Neuronal stem cell (in vitro differentiated cells): Measurements from ENCODE around the gene NPAS3.

Experiments
- DNase-seq: peaks from one replicate; pipeline ENCODE4 v3.0.0-alpha.2; 2013; ENCODE audit warnings: low spot score
- H2AFZ ChIP-seq: one replicate; pipeline ENCODE4 v1.6.1; 2013; ENCODE audit warnings: mild to moderate bottlenecking, low read length, inconsistent platforms
- H2AK5ac ChIP-seq: 2 replicates; pipeline ENCODE4 v1.6.1; 2013; ENCODE audit warnings: low read depth, mild to moderate bottlenecking, inconsistent platforms, low read length, moderate library complexity, mixed read lengths
- H2BK120ac ChIP-seq: 2 replicates; pipeline ENCODE4 v1.6.1; 2013; ENCODE audit warnings: low read depth, mild to moderate bottlenecking, inconsistent platforms, low read length, moderate library complexity, mixed read lengths
- H2BK12ac ChIP-seq: one replicate; pipeline ENCODE4 v1.6.1; 2013; ENCODE audit warnings: low read length, inconsistent platforms
- H2BK15ac ChIP-seq: 2 replicates; pipeline ENCODE4 v1.6.1; 2013; ENCODE audit warnings: mild to moderate bottlenecking, low read length, inconsistent platforms, mixed read lengths
- H2BK5ac ChIP-seq: one replicate; pipeline ENCODE4 v1.6.1; 2013; ENCODE audit warnings: inconsistent platforms, mild to moderate bottlenecking, low read length, moderate library complexity
- H3K14ac ChIP-seq: one replicate; pipeline ENCODE4 v1.6.1; 2013; ENCODE audit warnings: low read length, inconsistent platforms
- H3K18ac ChIP-seq: 2 replicates; pipeline ENCODE4 v1.6.1; 2013; ENCODE audit warnings: low read length, inconsistent platforms
- H3K23ac ChIP-seq: 2 replicates; pipeline ENCODE4 v1.6.1; 2013; ENCODE audit warnings: low read depth, mild to moderate bottlenecking, mixed read lengths, low read length, inconsistent platforms; ENCODE audit not compliant: poor library complexity
- H3K27ac ChIP-seq: replicated peaks from 3 replicates; pipeline ENCODE4 v1.5.1; 2013; ENCODE audit warnings: low read length, inconsistent platforms
- H3K27me3 ChIP-seq, 3 experiments: 2 replicates each; pipeline ENCODE4 v1.6.1; 2013; ENCODE audit warnings: low read length in 3 of 3, mild to moderate bottlenecking in 2 of 3, inconsistent platforms in 1 of 3, low read depth in 1 of 3, mixed read lengths in 1 of 3, moderate library complexity in 1 of 3; ENCODE audit not compliant: control insufficient read depth in 3 of 3, insufficient read depth in 3 of 3
- H3K36me3 ChIP-seq, 2 donors: replicated peaks in 1 of 2; 2 replicates each; pipeline ENCODE4 v1.6.1; 2013; ENCODE audit warnings: low read length in 2 of 2; ENCODE audit not compliant: control insufficient read depth in 2 of 2, insufficient read depth in 2 of 2
- H3K4ac ChIP-seq: 2 replicates; pipeline ENCODE4 v1.6.1; 2013; ENCODE audit warnings: inconsistent platforms, mild to moderate bottlenecking, low read length, moderate library complexity
- H3K4me1 ChIP-seq, 2 donors: 1 replicate in 1 of 2; 2 replicates in 1 of 2; pipeline ENCODE4 v1.6.1; 2013; ENCODE audit warnings: low read length in 2 of 2, low read depth in 1 of 2; ENCODE audit not compliant: control insufficient read depth in 2 of 2, insufficient read depth in 1 of 2
- H3K4me2 ChIP-seq: one replicate; pipeline ENCODE4 v1.6.1; 2013; ENCODE audit warnings: mild to moderate bottlenecking, low read length, inconsistent platforms; ENCODE audit not compliant: insufficient read depth, poor library complexity, severe bottlenecking
- H3K4me3 ChIP-seq, 2 donors: 2 replicates each; pipeline ENCODE4 v1.5.1; 2013; ENCODE audit warnings: low read length in 2 of 2, mild to moderate bottlenecking in 2 of 2, inconsistent platforms in 1 of 2, moderate library complexity in 1 of 2
- H3K79me1 ChIP-seq: one replicate; pipeline ENCODE4 v1.6.1; 2013; ENCODE audit warnings: low read depth, mild to moderate bottlenecking, inconsistent platforms, low read length, moderate library complexity
- H3K9ac ChIP-seq: one replicate; pipeline ENCODE4 v1.6.1; 2013; ENCODE audit warnings: mild to moderate bottlenecking, low read depth, low read length, inconsistent platforms; ENCODE audit not compliant: poor library complexity
- H3K9me3 ChIP-seq, 2 donors: replicated peaks in 1 of 2; 2 replicates each; pipeline versions ENCODE3 to v1.6.1; 2013; ENCODE audit warnings: low read length in 2 of 2, mild to moderate bottlenecking in 2 of 2, inconsistent platforms in 1 of 2, low read depth in 1 of 2, mixed read lengths in 1 of 2, moderate library complexity in 1 of 2; ENCODE audit not compliant: control insufficient read depth in 2 of 2, insufficient read depth in 1 of 2
- H4K8ac ChIP-seq: one replicate; pipeline ENCODE4 v1.6.1; 2013; ENCODE audit warnings: low read depth, mild to moderate bottlenecking, inconsistent platforms, low read length, moderate library complexity
- H4K91ac ChIP-seq: one replicate; pipeline ENCODE4 v1.6.1; 2013; ENCODE audit warnings: low read length, low read depth, mild to moderate bottlenecking, inconsistent platforms; ENCODE audit not compliant: poor library complexity
- WGBS, 2 donors: extraction: QIAGEN DNeasy Blood & Tissue Kit; methylation state at CpG; one replicate each; pipeline ENCODE4 v1.1.7; 2013; ENCODE audit warnings: missing lambda C conversion rate in 2 of 2, mixed read lengths in 1 of 2; ENCODE audit not compliant: insufficient read length in 2 of 2, insufficient replicate concordance in 1 of 2; ENCODE audit errors: extremely low coverage in 2 of 2; 5-methylcytosine and 5-hydroxymethylcytosine counted together

Gene NPAS3

GRCh38 chr14:33576014-33576413, 637.3 kb downstream of the NPAS3 start:
- H3K9me3 ChIP-seq = no peaks in the 10 kb centered on the region
- no peak overlapping the region for H2AK5ac ChIP-seq
- peaks cover 0 to 11% of the 10 kb centered on the region in 2 donors for H3K36me3 ChIP-seq
- no peak overlapping the region for H2BK5ac ChIP-seq
- no peak overlapping the region for H4K91ac ChIP-seq
- no peak overlapping the region for H3K9ac ChIP-seq
- no peak overlapping the region for H2AFZ ChIP-seq
- H4K8ac ChIP-seq = no peak overlapping the region
- no peak overlapping the region for H2BK120ac ChIP-seq
- H3K4ac ChIP-seq = no peak overlapping the region
- peaks cover 0 to 2% (median 0%) of the 10 kb centered on the region in 3 experiments for H3K27me3 ChIP-seq
- no peak overlapping the region for H3K4me2 ChIP-seq
- H3K4me3 ChIP-seq = no peak overlapping the region
- no CpG with 5 or more reads among the region's 7 CpGs for WGBS, 2 donors
- H3K4me1 ChIP-seq = no peaks in the 10 kb centered on the region
- no peak overlapping the region for H2BK15ac ChIP-seq
- no peaks in the 10 kb centered on the region for H3K79me1 ChIP-seq
- no peak overlapping the region for H2BK12ac ChIP-seq
- no peak overlapping the region for H3K23ac ChIP-seq
- H3K18ac ChIP-seq = no peak overlapping the region
- DNase-seq = no peak
- no peak overlapping the region for H3K27ac ChIP-seq
- H3K14ac ChIP-seq = no peak overlapping the region

DNA sequence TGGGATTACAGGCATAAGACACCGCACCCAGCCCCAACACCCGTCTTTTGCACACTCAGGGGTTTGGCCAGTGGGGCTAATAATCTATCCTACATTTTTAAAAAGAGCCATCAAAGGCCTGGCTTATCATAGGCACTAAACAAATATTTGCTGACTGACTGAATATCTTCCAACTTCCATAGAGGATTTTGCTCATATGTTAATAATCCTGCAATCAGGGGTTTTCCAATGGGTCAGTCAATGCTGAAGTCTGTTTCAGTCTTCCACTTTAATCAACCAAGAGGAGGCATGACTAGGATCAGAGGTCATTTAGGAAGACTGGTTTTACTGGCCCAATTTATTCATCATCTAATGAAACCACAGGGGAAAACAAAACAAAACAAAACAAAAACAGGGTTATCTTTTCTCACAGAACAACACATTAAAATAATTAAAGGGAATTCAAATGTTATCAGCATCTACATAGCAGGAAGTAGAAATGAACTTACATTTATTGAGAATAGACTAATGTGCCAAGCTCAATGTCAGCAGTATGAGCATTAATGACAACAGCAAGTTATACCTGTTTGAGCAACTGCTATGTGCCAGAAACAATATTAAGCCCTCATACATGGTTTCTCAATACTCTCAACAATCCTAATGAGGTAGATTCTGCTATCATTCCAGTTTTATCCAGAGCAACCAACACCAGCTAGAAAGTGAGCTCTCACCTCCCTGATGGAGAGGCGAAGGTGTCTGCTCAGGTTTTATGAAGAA, 640.0 kb downstream of the NPAS3 start:
- Histone ChIP-seq H3K9ac (no peak overlapping the region), H3K79me1 (no peaks in the 10 kb centered on the region), H3K9me3 (no peaks in the 10 kb centered on the region), H3K4me3 (no peak overlapping the region), H2AFZ (no peak overlapping the region), H3K4me2 (no peak overlapping the region), H3K23ac (no peak overlapping the region), H3K27ac (no peak overlapping the region), H3K4me1 (no peaks in the 10 kb centered on the region), H2BK12ac (no peak overlapping the region), H2BK120ac (no peak overlapping the region), H3K18ac (no peak overlapping the region), H3K27me3 (peaks cover 0 to 2% (median 0%) of the 10 kb centered on the region in 3 experiments), H2BK5ac (no peak overlapping the region), H3K36me3 (peaks cover 0 to 14% of the 10 kb centered on the region in 2 donors), H2BK15ac (no peak overlapping the region), H2AK5ac (no peak overlapping the region), H4K8ac (no peak overlapping the region), H3K14ac (no peak overlapping the region), H4K91ac (no peak overlapping the region), H3K4ac (no peak overlapping the region)
- DNase-seq = no peak
- no CpG with 5 or more reads among the region's 3 CpGs for WGBS, 2 donors

- Histone ChIP-seq H2AK5ac (no peak overlapping the region), H3K14ac (no peak overlapping the region), H3K23ac (no peak overlapping the region), H2BK15ac (no peak overlapping the region), H3K27ac (no peak overlapping the region), H4K8ac (no peak overlapping the region), H3K4ac (no peak overlapping the region), H3K36me3 (peaks cover 0 to 14% of the 10 kb centered on the region in 2 donors), H2BK5ac (no peak overlapping the region), H2AFZ (no peak overlapping the region), H3K9me3 (no peaks in the 10 kb centered on the region), H3K27me3 (peaks cover 0 to 2% (median 0%) of the 10 kb centered on the region in 3 experiments), H2BK12ac (no peak overlapping the region), H3K4me1 (no peaks in the 10 kb centered on the region), H4K91ac (no peak overlapping the region), H3K9ac (no peak overlapping the region), H3K18ac (no peak overlapping the region), H3K4me2 (no peak overlapping the region), H2BK120ac (no peak overlapping the region), H3K79me1 (no peaks in the 10 kb centered on the region), H3K4me3 (no peak overlapping the region)
- WGBS, 2 donors = no CpG with 5 or more reads among the region's 9 CpGs
- no peak for DNase-seq
Observed at GRCh38 chr14:33580231-33580749, 641.6 kb downstream of the NPAS3 start.

DNA sequence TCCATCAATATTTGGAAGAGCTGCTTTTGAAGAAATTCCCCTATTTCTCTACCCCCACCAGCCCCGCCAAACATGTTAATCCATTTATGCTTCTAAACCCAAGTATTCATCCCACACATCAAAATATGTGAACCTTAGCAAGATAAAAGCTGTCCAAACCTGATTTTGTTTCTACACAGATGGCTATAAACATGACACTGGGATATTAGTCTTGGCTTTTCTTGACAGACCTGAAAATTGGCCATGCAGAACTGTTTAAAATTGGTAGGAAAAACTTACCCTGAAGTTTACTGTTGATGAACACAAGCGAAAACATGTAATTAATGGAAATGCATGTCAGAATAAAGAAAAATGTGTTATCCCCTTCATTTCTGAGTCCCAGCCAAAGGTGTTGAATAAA, 642.2 kb downstream of the NPAS3 start:
- Histone ChIP-seq H3K4me3 (no peak overlapping the region), H2BK12ac (no peak overlapping the region), H3K27ac (no peak overlapping the region), H3K14ac (no peak overlapping the region), H3K4me2 (no peak overlapping the region), H3K23ac (no peak overlapping the region), H3K18ac (no peak overlapping the region), H3K4ac (no peak overlapping the region), H3K79me1 (no peaks in the 10 kb centered on the region), H3K36me3 (peaks cover 0 to 14% of the 10 kb centered on the region in 2 donors), H3K9ac (no peak overlapping the region), H2BK120ac (no peak overlapping the region), H2BK5ac (no peak overlapping the region), H2AK5ac (no peak overlapping the region), H2AFZ (no peak overlapping the region), H3K4me1 (no peaks in the 10 kb centered on the region), H4K8ac (no peak overlapping the region), H3K27me3 (peaks cover 0 to 2% (median 0%) of the 10 kb centered on the region in 3 experiments), H2BK15ac (no peak overlapping the region), H3K9me3 (no peaks in the 10 kb centered on the region), H4K91ac (no peak overlapping the region)
- WGBS, 2 donors = no CpG with 5 or more reads among the region's 2 CpGs
- no peak for DNase-seq
